ENCODE results near the gene TSPAN18.

- TF ChIP-seq, protein P1, sequence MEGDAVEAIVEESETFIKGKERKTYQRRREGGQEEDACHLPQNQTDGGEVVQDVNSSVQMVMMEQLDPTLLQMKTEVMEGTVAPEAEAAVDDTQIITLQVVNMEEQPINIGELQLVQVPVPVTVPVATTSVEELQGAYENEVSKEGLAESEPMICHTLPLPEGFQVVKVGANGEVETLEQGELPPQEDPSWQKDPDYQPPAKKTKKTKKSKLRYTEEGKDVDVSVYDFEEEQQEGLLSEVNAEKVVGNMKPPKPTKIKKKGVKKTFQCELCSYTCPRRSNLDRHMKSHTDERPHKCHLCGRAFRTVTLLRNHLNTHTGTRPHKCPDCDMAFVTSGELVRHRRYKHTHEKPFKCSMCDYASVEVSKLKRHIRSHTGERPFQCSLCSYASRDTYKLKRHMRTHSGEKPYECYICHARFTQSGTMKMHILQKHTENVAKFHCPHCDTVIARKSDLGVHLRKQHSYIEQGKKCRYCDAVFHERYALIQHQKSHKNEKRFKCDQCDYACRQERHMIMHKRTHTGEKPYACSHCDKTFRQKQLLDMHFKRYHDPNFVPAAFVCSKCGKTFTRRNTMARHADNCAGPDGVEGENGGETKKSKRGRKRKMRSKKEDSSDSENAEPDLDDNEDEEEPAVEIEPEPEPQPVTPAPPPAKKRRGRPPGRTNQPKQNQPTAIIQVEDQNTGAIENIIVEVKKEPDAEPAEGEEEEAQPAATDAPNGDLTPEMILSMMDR (IDR thresholded peaks at IDR 0.05; ENCODE audit: low read depth, low read length, poor library complexity, severe bottlenecking), result no peak
- no peak for TF ChIP-seq EZH2phosphoT487 (IDR thresholded peaks at IDR 0.05; ENCODE audit: borderline replicate concordance, low read length)
Measured at GRCh38 chr11:44709966-44710365, 16.8 kb upstream of the TSPAN18 start.

All from DOHH2 (cell line).